NCI-H128 (cell line): ENCODE results near the gene RPL31.

Experiments used
- DNase-seq: peaks from one replicate; lab custom pipeline; 2025; ENCODE audit not compliant: unreplicated experiment; lab: John Stamatoyannopoulos, UW

Gene RPL31

GRCh38 chr2:100974712-100975520 lies 27.2 kb upstream of the RPL31 start:
- DNase-seq, result no peak

- no peak for DNase-seq
Observed at GRCh38 chr2:100975521-100975785, 26.6 kb upstream of the RPL31 start.

- DNase-seq, result no peak
Observed at GRCh38 chr2:100976061-100976460, 26.0 kb upstream of the RPL31 start.

GRCh38 chr2:100976645-100977391 lies 25.3 kb upstream of the RPL31 start:
- peak; percentile 24 for DNase-seq

GRCh38 chr2:100977511-100977910 lies 24.6 kb upstream of the RPL31 start:
- no peak for DNase-seq

- DNase-seq, result no peak
Observed at GRCh38 chr2:100978582-100979191, 23.4 kb upstream of the RPL31 start.

DNA sequence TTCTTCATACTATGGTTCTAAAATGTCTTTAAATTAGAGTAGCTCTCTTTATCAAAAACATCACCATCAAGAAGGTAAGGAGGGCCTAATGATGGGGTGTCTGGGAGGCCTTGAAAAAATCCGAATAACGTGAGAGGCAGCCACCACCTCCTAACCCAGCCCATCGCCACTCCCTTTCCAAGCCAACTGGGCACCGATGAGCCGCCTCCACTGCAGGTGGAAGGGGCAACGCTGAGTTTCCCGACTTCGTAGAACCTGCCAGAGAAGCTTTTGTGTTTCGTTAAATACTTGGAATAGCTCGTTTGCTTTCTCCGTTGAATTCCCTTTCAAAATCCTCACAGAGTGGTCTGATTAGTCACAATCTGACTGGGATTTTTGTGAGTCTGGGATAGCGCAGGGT lies 22.0 kb upstream of the RPL31 start:
- no peak for DNase-seq

- DNase-seq, result no peak
Observed at GRCh38 chr2:100981011-100981410, 21.1 kb upstream of the RPL31 start.

- DNase-seq, result no peak
Observed at GRCh38 chr2:100982431-100982861, 19.6 kb upstream of the RPL31 start.

GRCh38 chr2:100983201-100983600 lies 18.9 kb upstream of the RPL31 start:
- DNase-seq, result no peak

DNA sequence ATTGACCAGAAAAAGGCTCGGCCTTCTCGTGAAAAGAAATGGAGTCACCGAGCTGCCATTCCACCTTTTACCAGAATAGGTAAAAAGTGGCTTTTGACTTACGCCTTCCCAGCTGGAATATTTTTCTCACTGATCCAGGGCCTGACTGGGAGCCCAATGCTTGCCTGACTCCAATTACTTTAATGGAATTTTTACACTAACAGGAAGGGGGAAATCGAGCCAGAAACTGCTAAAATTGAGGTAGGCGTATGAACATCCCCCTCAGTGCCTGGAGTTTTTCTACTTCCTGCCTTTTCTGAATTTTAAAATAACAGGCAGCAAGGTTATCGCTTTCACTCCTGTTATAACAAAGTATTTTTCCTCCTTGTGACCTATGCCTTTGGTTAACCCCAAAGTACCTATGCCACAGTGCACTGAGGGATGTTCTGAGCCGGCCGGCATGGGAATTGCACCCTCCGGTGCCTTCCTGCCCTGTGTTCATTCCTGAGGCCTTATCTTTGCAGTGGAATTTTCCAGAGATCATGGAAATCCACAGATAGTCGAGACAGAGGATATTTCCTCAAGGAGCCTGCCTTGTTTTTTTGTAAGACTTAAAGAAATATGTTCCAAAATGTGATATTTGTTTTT lies 18.3 kb upstream of the RPL31 start:
- DNase-seq, result no peak

GRCh38 chr2:100984892-100985307 lies 17.2 kb upstream of the RPL31 start:
- DNase-seq, result peak; percentile 66

GRCh38 chr2:100986157-100986556 lies 15.9 kb upstream of the RPL31 start:
- no peak for DNase-seq

DNA sequence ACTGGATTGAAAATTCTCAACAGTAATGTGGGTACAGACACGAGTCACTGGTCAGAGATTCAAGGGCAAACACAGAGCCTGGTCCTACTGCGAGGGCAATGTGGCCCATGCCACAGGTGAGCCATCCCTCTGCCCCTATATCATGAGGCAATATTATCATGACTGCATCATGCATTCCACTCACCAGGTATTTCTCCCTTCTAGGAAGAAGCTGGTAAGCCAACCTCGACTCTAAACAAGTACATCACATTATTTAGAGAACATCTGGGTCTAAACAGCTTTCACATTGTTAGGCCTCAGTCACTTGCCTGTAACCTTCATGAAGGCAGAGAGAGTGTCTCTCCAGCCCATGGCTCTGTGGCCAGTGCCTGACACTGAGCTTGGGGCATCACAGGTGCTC lies 14.6 kb upstream of the RPL31 start:
- no peak for DNase-seq

DNA sequence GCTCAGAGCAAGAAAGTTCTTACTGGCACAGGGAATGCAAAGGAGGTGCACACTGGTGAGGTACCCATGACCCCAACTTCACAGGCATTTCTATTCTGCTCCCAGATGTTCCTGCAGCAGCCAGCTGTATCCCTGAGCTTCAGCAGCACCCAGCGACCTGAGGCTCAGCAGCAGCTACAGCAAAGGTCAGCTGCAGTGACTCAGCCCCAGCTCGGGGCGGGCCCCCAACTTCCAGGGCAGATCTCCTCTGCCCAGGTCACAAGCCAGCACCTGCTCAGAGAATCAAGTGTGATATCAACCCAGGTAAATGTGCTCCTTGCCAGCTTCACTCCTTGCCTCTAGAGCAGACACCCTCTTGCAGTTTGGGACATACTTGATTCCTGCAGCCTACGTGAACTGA lies 14.1 kb upstream of the RPL31 start:
- no peak for DNase-seq

- DNase-seq, result no peak
Observed at GRCh38 chr2:100988630-100989417, 13.3 kb upstream of the RPL31 start.

GRCh38 chr2:100989666-100990065 lies 12.4 kb upstream of the RPL31 start:
- DNase-seq, result no peak

DNA sequence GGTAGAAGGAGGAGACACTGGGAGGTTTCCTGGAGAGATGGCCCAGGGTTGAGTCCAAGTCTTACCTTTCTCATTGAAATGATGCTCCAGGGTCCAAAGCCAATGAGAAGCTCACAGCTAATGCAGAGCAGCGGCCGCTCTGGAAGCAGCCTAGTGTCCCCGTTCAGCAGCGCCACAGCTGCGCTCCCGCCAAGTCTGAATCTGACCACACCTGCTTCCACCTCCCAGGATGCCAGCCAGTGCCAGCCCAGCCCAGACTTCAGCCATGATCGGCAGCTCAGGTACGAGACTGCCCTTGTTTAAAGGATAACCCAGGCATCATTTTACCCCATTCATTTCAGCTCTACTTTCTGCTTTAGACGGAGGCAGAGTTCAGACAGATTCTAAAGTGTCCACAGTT lies 11.9 kb upstream of the RPL31 start:
- no peak for DNase-seq

DNA sequence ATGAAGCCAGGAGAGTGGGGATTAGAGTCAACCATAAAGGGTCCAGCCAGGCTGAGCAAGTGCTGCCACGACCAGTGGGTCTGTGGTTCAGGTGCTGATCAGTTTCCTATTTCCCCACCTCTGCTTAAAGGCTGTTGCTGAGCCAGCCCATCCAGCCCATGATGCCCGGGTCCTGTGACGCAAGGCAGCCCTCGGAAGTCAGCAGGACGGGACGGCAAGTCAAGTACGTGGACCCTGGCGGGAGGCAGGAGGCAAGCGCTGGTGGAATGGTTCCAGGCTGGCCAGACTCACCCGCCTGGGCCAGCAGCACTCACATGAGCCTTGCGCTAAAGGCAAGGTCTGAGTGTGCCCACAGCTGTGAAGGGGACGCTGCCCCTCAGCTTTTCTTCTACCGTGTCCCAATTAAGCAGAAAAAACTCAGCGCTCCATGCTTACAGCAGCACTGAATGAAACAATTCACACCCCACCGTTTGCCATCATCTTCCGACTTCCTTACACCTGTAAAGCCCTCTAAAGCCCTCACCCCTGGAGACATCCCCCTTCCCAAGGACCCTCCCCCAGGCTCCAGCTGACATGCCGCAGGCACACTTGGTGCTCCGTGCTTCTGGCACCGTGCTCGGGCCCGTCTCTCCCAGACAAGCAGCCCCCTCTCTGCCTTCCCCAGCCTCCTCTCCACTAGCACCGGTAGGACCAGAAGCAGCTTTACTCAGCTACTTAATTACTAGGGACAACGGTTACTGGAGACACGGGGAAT lies 11.3 kb upstream of the RPL31 start:
- no peak for DNase-seq

- DNase-seq, result no peak
Observed at GRCh38 chr2:100991404-100991773, 10.7 kb upstream of the RPL31 start.
